IPS-15b (cell line): ENCODE measurements around the gene ITGB6.

ENCODE experiments used
- H3K27me3 ChIP-seq: one replicate; pipeline ENCODE4 v1.6.1; 2013; ENCODE audit warnings: low read length; ENCODE audit not compliant: control insufficient read depth, insufficient read depth
- H3K36me3 ChIP-seq: one replicate; pipeline ENCODE4 v1.6.1; 2013; ENCODE audit warnings: low read length; ENCODE audit not compliant: control insufficient read depth, insufficient read depth
- H3K4me1 ChIP-seq: one replicate; pipeline ENCODE4 v1.6.1; 2013; ENCODE audit warnings: mild to moderate bottlenecking, low read length; ENCODE audit not compliant: control insufficient read depth, insufficient read depth
- H3K4me3 ChIP-seq: one replicate; pipeline ENCODE4 v1.5.1; 2013; ENCODE audit warnings: low read depth, low read length
- H3K9ac ChIP-seq: one replicate; pipeline ENCODE4 v1.6.1; 2013; ENCODE audit warnings: low read depth, mild to moderate bottlenecking, low read length
- H3K9me3 ChIP-seq: one replicate; pipeline ENCODE4 v1.6.1; 2013; ENCODE audit warnings: mild to moderate bottlenecking, low read length; ENCODE audit not compliant: control insufficient read depth, insufficient read depth

The ITGB6 gene

GRCh38 chr2:160199683-160200389 lies at the start of gene ITGB6:
Gene ITGB6, minus strand, starts transcription at chr2:160200272. Its CDS starts 209 bp downstream, at chr2:160200063.
- no peaks in the 10 kb centered on the region for H3K27me3 ChIP-seq
- no peak within 1 kb of the TSS for H3K9ac ChIP-seq
- no peaks in the 10 kb centered on the region for H3K36me3 ChIP-seq
- H3K4me1 ChIP-seq = no peaks in the 10 kb centered on the region
- no peaks in the 10 kb centered on the region for H3K9me3 ChIP-seq
- no peak within 1 kb of the TSS for H3K4me3 ChIP-seq

- Histone ChIP-seq H3K27me3 (no peaks in the 10 kb centered on the region), H3K4me3 (no peak overlapping the region), H3K4me1 (no peaks in the 10 kb centered on the region), H3K9ac (no peak overlapping the region), H3K9me3 (no peaks in the 10 kb centered on the region), H3K36me3 (no peaks in the 10 kb centered on the region)
Observed at GRCh38 chr2:160247296-160248035, 47.4 kb upstream of the ITGB6 start.

GRCh38 chr2:160246356-160246755 lies 46.3 kb upstream of the ITGB6 start:
- Histone ChIP-seq H3K4me1 (no peaks in the 10 kb centered on the region), H3K4me3 (no peak overlapping the region), H3K9ac (no peak overlapping the region), H3K27me3 (no peaks in the 10 kb centered on the region), H3K36me3 (no peaks in the 10 kb centered on the region), H3K9me3 (no peaks in the 10 kb centered on the region)

GRCh38 chr2:160245614-160246155 lies 45.6 kb upstream of the ITGB6 start:
- H3K4me3 ChIP-seq = no peak overlapping the region
- no peak overlapping the region for H3K9ac ChIP-seq

GRCh38 chr2:160242893-160243564 lies 43.0 kb upstream of the ITGB6 start:
- Histone ChIP-seq H3K4me3 (no peak overlapping the region), H3K9ac (no peak overlapping the region), H3K27me3 (no peaks in the 10 kb centered on the region), H3K4me1 (no peaks in the 10 kb centered on the region), H3K36me3 (no peaks in the 10 kb centered on the region), H3K9me3 (no peaks in the 10 kb centered on the region)

More at GRCh38 chr2:160245614-160246155, 45.6 kb upstream of the ITGB6 start:
- H3K36me3 ChIP-seq = no peaks in the 10 kb centered on the region
- H3K4me1 ChIP-seq = no peaks in the 10 kb centered on the region
- no peaks in the 10 kb centered on the region for H3K27me3 ChIP-seq
- no peaks in the 10 kb centered on the region for H3K9me3 ChIP-seq

- H3K4me3 ChIP-seq = no peak overlapping the region
- H3K9ac ChIP-seq = no peak overlapping the region
- H3K9me3 ChIP-seq = no peaks in the 10 kb centered on the region
- H3K27me3 ChIP-seq = no peaks in the 10 kb centered on the region
- no peaks in the 10 kb centered on the region for H3K4me1 ChIP-seq
- no peaks in the 10 kb centered on the region for H3K36me3 ChIP-seq
Observed at GRCh38 chr2:160241251-160242137, 41.4 kb upstream of the ITGB6 start.

GRCh38 chr2:160239436-160239835 lies 39.4 kb upstream of the ITGB6 start:
- Histone ChIP-seq H3K27me3 (no peaks in the 10 kb centered on the region), H3K9me3 (no peaks in the 10 kb centered on the region), H3K4me1 (no peaks in the 10 kb centered on the region), H3K4me3 (no peak overlapping the region), H3K36me3 (no peaks in the 10 kb centered on the region), H3K9ac (no peak overlapping the region)

GRCh38 chr2:160238392-160238791 lies 38.3 kb upstream of the ITGB6 start:
- no peaks in the 10 kb centered on the region for H3K9me3 ChIP-seq
- no peak overlapping the region for H3K4me3 ChIP-seq
- H3K9ac ChIP-seq = no peak overlapping the region

GRCh38 chr2:160232905-160233475 lies 32.9 kb upstream of the ITGB6 start:
- no peaks in the 10 kb centered on the region for H3K36me3 ChIP-seq
- no peaks in the 10 kb centered on the region for H3K9me3 ChIP-seq
- no peaks in the 10 kb centered on the region for H3K4me1 ChIP-seq
- H3K4me3 ChIP-seq = no peak overlapping the region
- H3K27me3 ChIP-seq = no peaks in the 10 kb centered on the region
- no peak overlapping the region for H3K9ac ChIP-seq

More at GRCh38 chr2:160238392-160238791, 38.3 kb upstream of the ITGB6 start:
- Histone ChIP-seq H3K36me3 (no peaks in the 10 kb centered on the region), H3K4me1 (no peaks in the 10 kb centered on the region), H3K27me3 (no peaks in the 10 kb centered on the region)

- Histone ChIP-seq H3K9ac (no peak overlapping the region), H3K36me3 (no peaks in the 10 kb centered on the region), H3K4me3 (no peak overlapping the region), H3K4me1 (no peaks in the 10 kb centered on the region), H3K9me3 (no peaks in the 10 kb centered on the region), H3K27me3 (no peaks in the 10 kb centered on the region)
Observed at GRCh38 chr2:160229591-160229990, 29.5 kb upstream of the ITGB6 start.
